ENCODE measurements around the gene PNCK. TPM values are rescaled to one million over a fixed set of nuclear protein-coding genes. Genes with fewer than 3 reads are reported as not detected.

PNCK gene
- total RNA-seq, 1 donor from 2014 or later = 1.4 TPM

- DNase-seq (ENCODE audit: low spot score in 2 of 2) = no peak
- no peaks in the 10 kb centered on the region for H3K27me3 ChIP-seq
- no peak overlapping the region for H3K4me3 ChIP-seq
- TF ChIP-seq CTCF (IDR thresholded peaks at IDR 0.05) = no peak
- intact Hi-C loops (cut with DNase I) = no loop called here
- no peak overlapping the region for H3K27ac ChIP-seq
- no peaks in the 10 kb centered on the region for H3K36me3 ChIP-seq
- H3K9me3 ChIP-seq = no peaks in the 10 kb centered on the region
- H3K4me1 ChIP-seq = no peaks in the 10 kb centered on the region
Observed at GRCh38 chrX:153659268-153659667, 14.3 kb downstream of the PNCK start.

- peak in 1 of 2 donors; percentile 40 for DNase-seq (ENCODE audit: low spot score in 2 of 2)
- Histone ChIP-seq H3K9me3 (no peaks in the 10 kb centered on the region), H3K27me3 (no peaks in the 10 kb centered on the region), H3K4me3 (no peak overlapping the region), H3K36me3 (no peaks in the 10 kb centered on the region), H3K4me1 (no peaks in the 10 kb centered on the region), H3K27ac (no peak overlapping the region)
- no peak for TF ChIP-seq CTCF (IDR thresholded peaks at IDR 0.05)
- intact Hi-C loops (cut with DNase I) = no loop called here
Observed at GRCh38 chrX:153657161-153657560, 16.5 kb downstream of the PNCK start.

- DNase-seq (ENCODE audit: low spot score in 2 of 2) = no peak
- Histone ChIP-seq H3K9me3 (no peaks in the 10 kb centered on the region), H3K27ac (no peak overlapping the region), H3K4me1 (no peaks in the 10 kb centered on the region), H3K36me3 (no peaks in the 10 kb centered on the region), H3K4me3 (no peak overlapping the region), H3K27me3 (no peaks in the 10 kb centered on the region)
- intact Hi-C loops (cut with DNase I) = no loop called here
- no peak for TF ChIP-seq CTCF (IDR thresholded peaks at IDR 0.05)
Observed at GRCh38 chrX:153653556-153653955, 20.1 kb downstream of the PNCK start.

GRCh38 chrX:153651540-153652079, 22.0 kb downstream of the PNCK start:
- intact Hi-C loops (cut with DNase I) = no loop called here
- TF ChIP-seq CTCF (IDR thresholded peaks at IDR 0.05) = peak in 1 of 3 experiments; percentile 9
- Histone ChIP-seq H3K27ac (no peak overlapping the region), H3K27me3 (peaks cover 12% of the 10 kb centered on the region), H3K9me3 (no peaks in the 10 kb centered on the region), H3K4me3 (no peak overlapping the region), H3K36me3 (no peaks in the 10 kb centered on the region), H3K4me1 (peaks cover 0 to 4% of the 10 kb centered on the region in 2 donors)
- DNase-seq (ENCODE audit: low spot score in 2 of 2) = peak in 1 of 2 donors; percentile 31

GRCh38 chrX:153650959-153651358, 22.7 kb downstream of the PNCK start:
- no peak overlapping the region for H3K4me3 ChIP-seq
- intact Hi-C loops (cut with DNase I) = no loop called here
- TF ChIP-seq CTCF (IDR thresholded peaks at IDR 0.05) = no peak
- peaks cover 14% of the 10 kb centered on the region for H3K27me3 ChIP-seq
- no peaks in the 10 kb centered on the region for H3K36me3 ChIP-seq
- DNase-seq (ENCODE audit: low spot score in 2 of 2) = peak in 1 of 2 donors; percentile 30
- H3K4me1 ChIP-seq = peaks cover 0 to 4% of the 10 kb centered on the region in 2 donors
- no peak overlapping the region for H3K27ac ChIP-seq
- no peaks in the 10 kb centered on the region for H3K9me3 ChIP-seq

Measured in ascending aorta (tissue), 2 donors.